Hepatocyte (in vitro differentiated cells): ENCODE measurements around the gene PLCB4. TPM values are rescaled to one million over a fixed set of nuclear protein-coding genes. Genes with fewer than 3 reads are reported as not detected.

Experiments
- DNase-seq: peaks from one replicate; pipeline ENCODE4 v3.0.0-alpha.2; 2016; ENCODE audit warnings: low spot score
- H2AFZ ChIP-seq: fragments of 200-600 bp; sonication (generic); 2 replicates; pipeline ENCODE4 v1.6.0; 2016; ENCODE audit warnings: antibody characterized with exemption, mild to moderate bottlenecking
- H3K27ac ChIP-seq: fragments of 200-600 bp; sonication (generic); 2 replicates; pipeline ENCODE4 v1.5.1; 2016; ENCODE audit warnings: mild to moderate bottlenecking
- H3K27me3 ChIP-seq: fragments of 200-600 bp; sonication (generic); 2 replicates; pipeline ENCODE4 v1.6.1; 2016
- H3K36me3 ChIP-seq: fragments of 200-600 bp; sonication (generic); replicated peaks from 2 replicates; pipeline ENCODE4 v1.5.1; 2016; ENCODE audit warnings: low read depth; ENCODE audit not compliant: insufficient read depth
- H3K4me1 ChIP-seq: fragments of 200-600 bp; sonication (generic); 2 replicates; pipeline ENCODE4 v1.5.1; 2016; ENCODE audit warnings: mild to moderate bottlenecking, moderate library complexity; ENCODE audit not compliant: insufficient read depth
- H3K4me2 ChIP-seq: fragments of 200-600 bp; sonication (generic); 2 replicates; pipeline ENCODE4 v1.6.0; 2016
- H3K4me3 ChIP-seq: fragments of 200-600 bp; sonication (generic); 2 replicates; pipeline ENCODE4 v1.5.1; 2016; ENCODE audit warnings: mild to moderate bottlenecking
- H3K79me2 ChIP-seq: fragments of 200-600 bp; sonication (generic); 2 replicates; pipeline ENCODE4 v1.6.0; 2017; ENCODE audit warnings: mild to moderate bottlenecking
- H3K9me2 ChIP-seq: fragments of 200-600 bp; sonication (generic); replicated peaks from 2 replicates; pipeline ENCODE4 v1.6.0; 2017; ENCODE audit warnings: mild to moderate bottlenecking; ENCODE audit not compliant: insufficient read depth
- H3K9me3 ChIP-seq: fragments of 200-600 bp; sonication (generic); 2 replicates; pipeline ENCODE4 v1.5.1; 2016; ENCODE audit warnings: low read depth, mild to moderate bottlenecking
- H4K20me1 ChIP-seq: fragments of 200-600 bp; sonication (generic); 2 replicates; pipeline ENCODE4 v1.6.0; 2016; ENCODE audit warnings: mild to moderate bottlenecking; ENCODE audit not compliant: insufficient read depth, poor library complexity, severe bottlenecking
- EZH2 ChIP-seq: fragments of 200-600 bp; sonication (generic); IDR thresholded peaks from 2 replicates; pipeline ENCODE4 v1.6.1; 2016; ENCODE audit warnings: antibody characterized with exemption, mild to moderate bottlenecking, borderline replicate concordance
- EZH2phosphoT487 ChIP-seq: fragments of 200-600 bp; sonication (generic); IDR thresholded peaks from one replicate; pipeline ENCODE4 v1.6.1; 2018; ENCODE audit warnings: antibody characterized with exemption, mild to moderate bottlenecking, low read depth, moderate library complexity; ENCODE audit not compliant: unreplicated experiment, severe bottlenecking
- WGBS: methylation state at CpG from one replicate; pipeline ENCODE4 v1.1.6; 2016; ENCODE audit warnings: low lambda C conversion rate; ENCODE audit errors: missing lambda C conversion rate; 5-methylcytosine and 5-hydroxymethylcytosine counted together
- polyA plus RNA-seq: library from polyadenylated mRNA; unstranded; fragments of >200 nt; fragmentation: Nextera tagmentation; extraction: Ambion mirVana; gene quantifications from 2 replicates; pipeline ENCODE4 v1.2.1, GENCODE V29; 2016
- total RNA-seq: library from RNA; depleted of rRNA; stranded (reverse); fragments of >200 nt; gene quantifications from 2 replicates; pipeline ENCODE4 v1.2.3, GENCODE V29; 2014
- TF ChIP-seq, protein P1 (sequence below): fragments of 200-600 bp; sonication (generic); IDR thresholded peaks from 2 replicates; pipeline ENCODE4 v1.5.1; 2016; ENCODE audit warnings: antibody characterized with exemption, mild to moderate bottlenecking; ENCODE audit not compliant: poor library complexity

The PLCB4 gene
- total and polyA plus RNA-seq, 2 experiments from 2014 or later, result 6.4 to 15.0 TPM

DNA sequence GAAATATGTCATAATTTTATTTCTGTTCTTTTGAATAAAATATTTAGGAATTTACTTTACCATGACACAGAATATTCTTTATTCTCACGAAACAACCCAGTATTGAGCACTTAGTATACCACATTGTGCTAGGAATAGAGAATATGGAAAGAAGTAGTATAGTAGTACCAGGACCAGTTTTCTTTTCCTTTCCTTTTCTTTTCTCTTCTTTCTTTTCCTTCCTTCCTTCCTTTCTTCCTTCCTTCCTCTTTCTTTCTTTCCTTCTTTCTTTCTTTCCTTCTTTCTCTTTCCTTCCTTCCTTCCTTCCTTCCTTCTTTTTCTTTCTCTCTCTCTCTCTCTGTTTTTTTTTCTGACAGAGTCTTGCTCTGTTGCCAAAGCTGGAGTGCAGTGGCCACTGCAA lies 7.5 kb upstream of the PLCB4 start:
- no peaks in the 10 kb centered on the region for H3K9me3 ChIP-seq
- H3K36me3 ChIP-seq, result no peaks in the 10 kb centered on the region
- H4K20me1 ChIP-seq, result no peaks in the 10 kb centered on the region
- no peaks in the 10 kb centered on the region for H3K4me1 ChIP-seq
- 100% methylated on average over 1 of the region's 1 CpG for WGBS
- H3K4me2 ChIP-seq, result no peak overlapping the region
- TF ChIP-seq EZH2phosphoT487 (no peak), EZH2 (no peak)
- TF ChIP-seq, protein P1, sequence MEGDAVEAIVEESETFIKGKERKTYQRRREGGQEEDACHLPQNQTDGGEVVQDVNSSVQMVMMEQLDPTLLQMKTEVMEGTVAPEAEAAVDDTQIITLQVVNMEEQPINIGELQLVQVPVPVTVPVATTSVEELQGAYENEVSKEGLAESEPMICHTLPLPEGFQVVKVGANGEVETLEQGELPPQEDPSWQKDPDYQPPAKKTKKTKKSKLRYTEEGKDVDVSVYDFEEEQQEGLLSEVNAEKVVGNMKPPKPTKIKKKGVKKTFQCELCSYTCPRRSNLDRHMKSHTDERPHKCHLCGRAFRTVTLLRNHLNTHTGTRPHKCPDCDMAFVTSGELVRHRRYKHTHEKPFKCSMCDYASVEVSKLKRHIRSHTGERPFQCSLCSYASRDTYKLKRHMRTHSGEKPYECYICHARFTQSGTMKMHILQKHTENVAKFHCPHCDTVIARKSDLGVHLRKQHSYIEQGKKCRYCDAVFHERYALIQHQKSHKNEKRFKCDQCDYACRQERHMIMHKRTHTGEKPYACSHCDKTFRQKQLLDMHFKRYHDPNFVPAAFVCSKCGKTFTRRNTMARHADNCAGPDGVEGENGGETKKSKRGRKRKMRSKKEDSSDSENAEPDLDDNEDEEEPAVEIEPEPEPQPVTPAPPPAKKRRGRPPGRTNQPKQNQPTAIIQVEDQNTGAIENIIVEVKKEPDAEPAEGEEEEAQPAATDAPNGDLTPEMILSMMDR, result no peak
- H3K4me3 ChIP-seq, result no peak overlapping the region
- H3K79me2 ChIP-seq, result no peaks in the 10 kb centered on the region
- DNase-seq, result no peak
- no peak overlapping the region for H3K27ac ChIP-seq
- H3K27me3 ChIP-seq, result no peaks in the 10 kb centered on the region
- no peaks in the 10 kb centered on the region for H3K9me2 ChIP-seq
- H2AFZ ChIP-seq, result no peak overlapping the region

DNA sequence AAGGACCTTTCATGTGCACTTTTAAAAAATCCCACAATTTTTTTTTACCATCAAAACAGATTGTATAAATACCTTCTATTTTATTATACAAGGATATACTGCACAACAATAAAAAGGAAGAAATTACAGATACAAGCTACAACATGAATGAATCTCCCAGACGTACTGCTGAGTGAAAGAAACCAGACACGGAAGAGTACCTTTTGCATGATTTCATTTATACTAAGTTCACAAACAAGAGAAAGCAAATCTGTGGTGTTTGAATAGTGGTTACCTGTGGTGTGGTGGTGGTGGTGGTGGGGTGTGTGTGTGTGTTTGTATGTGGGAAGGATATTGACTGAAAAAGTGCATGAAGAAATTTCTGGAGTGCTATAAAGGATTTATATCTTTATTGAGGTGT lies 6.8 kb upstream of the PLCB4 start:
- Histone ChIP-seq H4K20me1 (no peaks in the 10 kb centered on the region), H3K36me3 (no peaks in the 10 kb centered on the region), H3K27me3 (no peaks in the 10 kb centered on the region), H3K9me2 (no peaks in the 10 kb centered on the region), H3K4me2 (no peak overlapping the region), H2AFZ (no peak overlapping the region), H3K27ac (no peak overlapping the region), H3K4me3 (no peak overlapping the region), H3K9me3 (no peaks in the 10 kb centered on the region), H3K79me2 (no peaks in the 10 kb centered on the region), H3K4me1 (no peaks in the 10 kb centered on the region)
- 69% methylated on average over 2 of the region's 2 CpGs for WGBS
- TF ChIP-seq EZH2, result no peak
- no peak for TF ChIP-seq EZH2phosphoT487
- TF ChIP-seq, protein P1, result no peak
- no peak for DNase-seq

DNA sequence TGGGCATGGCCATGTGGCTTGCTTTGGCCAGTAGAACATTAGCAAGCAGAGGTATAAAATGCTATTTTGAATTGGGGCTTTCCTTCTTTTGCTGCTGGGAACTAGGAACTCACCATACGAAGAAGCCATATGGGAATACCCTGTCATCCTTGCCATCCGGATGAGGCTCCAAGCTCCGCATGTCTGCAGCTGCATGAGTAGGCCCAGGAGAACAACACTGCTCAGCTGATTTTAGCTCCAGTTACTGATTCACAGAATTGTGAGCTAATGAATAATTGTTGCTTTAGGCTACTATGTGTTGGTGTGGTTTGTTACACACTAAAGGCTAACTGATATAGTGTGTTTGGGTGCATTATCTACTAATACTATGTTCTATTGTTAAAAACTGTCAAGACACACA lies 2.7 kb upstream of the PLCB4 start:
- Histone ChIP-seq H3K4me2 (no peak overlapping the region), H4K20me1 (no peaks in the 10 kb centered on the region), H3K9me3 (no peaks in the 10 kb centered on the region), H3K4me3 (no peak overlapping the region), H3K79me2 (peaks cover 10% of the 10 kb centered on the region), H3K9me2 (no peaks in the 10 kb centered on the region), H2AFZ (no peak overlapping the region), H3K27ac (no peak overlapping the region), H3K27me3 (no peaks in the 10 kb centered on the region), H3K4me1 (no peaks in the 10 kb centered on the region), H3K36me3 (no peaks in the 10 kb centered on the region)
- DNase-seq, result no peak
- WGBS, result 97% methylated on average over 3 of the region's 3 CpGs
- TF ChIP-seq EZH2phosphoT487 (no peak), EZH2 (no peak)
- TF ChIP-seq, protein P1, result no peak
